ENCODE data around the gene PMF1.

DNA sequence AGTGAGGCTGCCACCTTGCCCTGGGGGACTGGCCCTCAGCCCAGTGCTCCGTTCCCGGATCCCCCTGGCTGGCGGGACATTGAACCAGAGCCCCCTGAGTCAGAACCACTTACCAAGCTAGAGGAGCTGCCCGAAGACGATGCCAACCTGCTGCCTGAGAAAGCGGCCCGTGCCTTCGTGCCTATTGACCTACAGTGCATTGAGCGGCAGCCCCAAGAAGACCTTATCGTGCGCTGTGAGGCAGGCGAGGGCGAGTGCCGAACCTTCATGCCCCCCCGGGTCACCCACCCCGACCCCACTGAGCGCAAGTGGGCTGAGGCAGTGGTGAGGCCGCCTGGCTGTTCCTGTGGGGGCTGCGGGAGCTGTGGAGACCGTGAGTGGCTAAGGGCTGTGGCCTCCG is 72.6 kb downstream of the PMF1 start:
- TF ChIP-seq EZH2 (IDR thresholded peaks at IDR 0.05; ENCODE audit: insufficient read depth, poor library complexity, severe bottlenecking) (no peak), EZH2phosphoT487 (IDR thresholded peaks at IDR 0.05; ENCODE audit: insufficient read depth, low read depth) (no peak)

Data from GM23248 (cell line).